Liver (tissue), 9 donors: Measurements from ENCODE around the gene MAP1LC3C. TPM values are rescaled to one million over a fixed set of nuclear protein-coding genes. Genes with fewer than 3 reads are reported as not detected.

ENCODE experiments used
- DNase-seq: peaks from one replicate; pipeline ENCODE4 v3.0.0-alpha.2; 2017; ENCODE audit warnings: low spot score
- H3K27ac ChIP-seq, 2 donors: one replicate each; pipeline ENCODE4 v1.7.0; 2013; ENCODE audit warnings: inconsistent platforms in 2 of 2, low read length in 2 of 2, control low read depth in 1 of 2, low read depth in 1 of 2, mild to moderate bottlenecking in 1 of 2
- H3K27me3 ChIP-seq, 4 donors: one replicate each; pipeline versions ENCODE4 v1.6.1 to v1.7.0; 2013; ENCODE audit warnings: low read length in 3 of 4, inconsistent platforms in 1 of 4, mild to moderate bottlenecking in 1 of 4, moderate library complexity in 1 of 4; ENCODE audit not compliant: control insufficient read depth in 4 of 4, insufficient read depth in 4 of 4
- H3K36me3 ChIP-seq, 4 donors: one replicate each; pipeline versions ENCODE4 v1.6.1 to v1.7.0; 2013; ENCODE audit warnings: low read length in 3 of 4, mild to moderate bottlenecking in 3 of 4, low read depth in 1 of 4, moderate library complexity in 1 of 4; ENCODE audit not compliant: control insufficient read depth in 4 of 4, insufficient read depth in 3 of 4
- H3K4me1 ChIP-seq, 4 donors: one replicate each; pipeline versions ENCODE4 v1.6.1 to v1.7.0; 2013; ENCODE audit warnings: low read length in 3 of 4, mild to moderate bottlenecking in 3 of 4, moderate library complexity in 1 of 4; ENCODE audit not compliant: control insufficient read depth in 4 of 4, insufficient read depth in 4 of 4
- H3K4me3 ChIP-seq, 3 donors: one replicate each; pipeline versions ENCODE4 v1.6.1 to v1.7.0; 2013; ENCODE audit warnings: low read length in 3 of 3, control low read depth in 1 of 3, low read depth in 1 of 3, mild to moderate bottlenecking in 1 of 3
- H3K9ac ChIP-seq, 2 donors: one replicate each; pipeline ENCODE4 v1.7.0; 2013; ENCODE audit warnings: low read length in 2 of 2, mild to moderate bottlenecking in 2 of 2, moderate library complexity in 2 of 2, control low read depth in 1 of 2, low read depth in 1 of 2
- H3K9me3 ChIP-seq, 4 donors: one replicate each; pipeline versions ENCODE4 v1.6.1 to v1.7.0; 2013; ENCODE audit warnings: low read length in 3 of 4; ENCODE audit not compliant: control insufficient read depth in 4 of 4
- ATF3 ChIP-seq: IDR thresholded peaks from 2 replicates; pipeline ENCODE4 v1.6.1; 2016; ENCODE audit warnings: antibody characterized with exemption
- EGR1 ChIP-seq, 2 donors: IDR thresholded peaks; 2 replicates each; pipeline ENCODE4 v1.6.1; 2016 to 2018; ENCODE audit warnings: antibody characterized with exemption in 2 of 2, low read depth in 2 of 2
- FOXA1 ChIP-seq: IDR thresholded peaks from 2 replicates; pipeline ENCODE4 v1.6.1; 2016; ENCODE audit warnings: antibody characterized with exemption
- FOXA2 ChIP-seq: IDR thresholded peaks from 2 replicates; pipeline ENCODE4 v1.6.1; 2016; ENCODE audit warnings: antibody characterized with exemption
- GABPA ChIP-seq, 2 donors: IDR thresholded peaks in 1 of 2; conservative IDR thresholded peaks in 1 of 2; 2 replicates each; pipeline ENCODE4 v1.6.1; 2016; ENCODE audit warnings: antibody characterized with exemption in 2 of 2, mild to moderate bottlenecking in 1 of 2, moderate library complexity in 1 of 2
- HNF4A ChIP-seq, 2 donors: conservative IDR thresholded peaks; 2 replicates each; pipeline ENCODE4 v1.6.1; 2016; ENCODE audit warnings: antibody characterized with exemption in 2 of 2, mild to moderate bottlenecking in 2 of 2
- HNF4G ChIP-seq: IDR thresholded peaks from 2 replicates; pipeline ENCODE4 v1.6.1; 2016; ENCODE audit warnings: antibody characterized with exemption
- JUND ChIP-seq, 2 donors: IDR thresholded peaks; 2 replicates each; pipeline ENCODE4 v1.6.1; 2016; ENCODE audit warnings: antibody characterized with exemption in 2 of 2
- MAX ChIP-seq: IDR thresholded peaks from 2 replicates; pipeline ENCODE4 v1.6.1; 2016; ENCODE audit warnings: antibody characterized with exemption
- NR2F2 ChIP-seq: IDR thresholded peaks from 2 replicates; pipeline ENCODE4 v1.6.1; 2016; ENCODE audit warnings: antibody characterized with exemption
- RAD21 ChIP-seq, 2 donors: IDR thresholded peaks; 2 replicates each; pipeline ENCODE4 v1.6.1; 2016; ENCODE audit warnings: antibody characterized with exemption in 2 of 2, mild to moderate bottlenecking in 2 of 2
- REST ChIP-seq: IDR thresholded peaks from 2 replicates; pipeline ENCODE4 v1.6.1; 2016; ENCODE audit warnings: antibody characterized with exemption, mild to moderate bottlenecking
- RXRA ChIP-seq, 2 donors: IDR thresholded peaks; 2 replicates each; pipeline ENCODE4 v1.6.1; 2017 to 2018; ENCODE audit warnings: antibody characterized with exemption in 2 of 2, mild to moderate bottlenecking in 1 of 2
- SP1 ChIP-seq: IDR thresholded peaks from 2 replicates; pipeline ENCODE4 v1.6.1; 2018; ENCODE audit warnings: antibody characterized with exemption, mild to moderate bottlenecking
- TAF1 ChIP-seq: conservative IDR thresholded peaks from 2 replicates; pipeline ENCODE4 v1.6.1; 2016; ENCODE audit warnings: antibody characterized with exemption, mild to moderate bottlenecking
- YY1 ChIP-seq: IDR thresholded peaks from 2 replicates; pipeline ENCODE4 v1.6.1; 2016; ENCODE audit warnings: antibody characterized with exemption, mild to moderate bottlenecking
- ZBTB33 ChIP-seq: IDR thresholded peaks from 2 replicates; pipeline ENCODE4 v1.6.1; 2016; ENCODE audit warnings: antibody characterized with exemption
- WGBS: extraction: QIAGEN DNeasy Blood & Tissue Kit; methylation state at CpG from one replicate; pipeline ENCODE4 v1.1.7; 2013; 5-methylcytosine and 5-hydroxymethylcytosine counted together
- polyA plus RNA-seq, 2 donors: library from polyadenylated mRNA; stranded (reverse) in 1 of 2; unstranded in 1 of 2; fragments of 200-250 nt in 1 of 2; fragments of >200 nt in 1 of 2; fragmentation: Nextera tagmentation in 1 of 2; extraction: Ambion mirVana in 1 of 2; gene quantifications; one replicate each; pipeline versions ENCODE4 v1.2.1 to v1.2.3, GENCODE V29; 2013 to 2015
- total RNA-seq, 2 donors: library from RNA; depleted of rRNA; stranded (reverse); fragments of >200 nt; gene quantifications; one replicate each; pipeline ENCODE4 v1.2.3, GENCODE V29; 2014
- donor health status: healthy.
- donor health status: healthy.
- donor health status: healthy.
- donor health status: healthy.
- donor health status: healthy.

Gene MAP1LC3C
- total and polyA plus RNA-seq, 4 donors: not detected

- Histone ChIP-seq H3K36me3 (no peaks in the 10 kb centered on the region), H3K27me3 (no peaks in the 10 kb centered on the region), H3K9me3 (no peaks in the 10 kb centered on the region), H3K4me1 (no peaks in the 10 kb centered on the region), H3K9ac (no peak overlapping the region), H3K4me3 (no peak overlapping the region), H3K27ac (no peak overlapping the region)
- 53% methylated on average over 4 of the region's 4 CpGs for WGBS
- DNase-seq: no peak
- TF ChIP-seq RXRA (IDR thresholded peaks at IDR 0.05) (no peak), HNF4G (no peak), EGR1 (IDR thresholded peaks at IDR 0.05; ENCODE audit: low read depth in 2 of 2) (no peak), REST (no peak), ATF3 (no peak), GABPA (IDR thresholded peaks at IDR 0.05 in 1 of 2, conservative IDR thresholded peaks at IDR 0.05 in 1 of 2) (no peak), TAF1 (no peak), FOXA2 (no peak), ZBTB33 (no peak), RAD21 (IDR thresholded peaks at IDR 0.05) (no peak), NR2F2 (no peak), MAX (no peak), JUND (IDR thresholded peaks at IDR 0.05) (no peak), HNF4A (conservative IDR thresholded peaks at IDR 0.05) (no peak), SP1 (no peak), YY1 (no peak), FOXA1 (no peak)
These were observed 30.3 kb downstream of the MAP1LC3C start for GRCh38 chr1:241968611-241969010.

GRCh38 chr1:241964550-241965282, 34.2 kb downstream of the MAP1LC3C start:
- no peak overlapping the region for H3K4me3 ChIP-seq
- 84% methylated on average over 8 of the region's 8 CpGs for WGBS
- TF ChIP-seq HNF4G: no peak
- no peak for DNase-seq
- H3K9me3 ChIP-seq: no peaks in the 10 kb centered on the region
- H3K36me3 ChIP-seq: no peaks in the 10 kb centered on the region
- H3K27ac ChIP-seq: no peak overlapping the region
- no peak overlapping the region for H3K9ac ChIP-seq
- H3K27me3 ChIP-seq: no peaks in the 10 kb centered on the region
- no peaks in the 10 kb centered on the region for H3K4me1 ChIP-seq
